IPS DF 6.9 (cell line): ENCODE measurements around the gene MDGA2.
"Not testable (repeated sequence)": the region's sequence is repeated elsewhere in the genome, so short reads cannot be mapped to it uniquely, and the experiment has no call there.

Experiments used
- DNase-seq: peaks from one replicate; pipeline ENCODE4 v3.0.0-alpha.2; 2013; ENCODE audit warnings: low read depth, low spot score
- H3K27ac ChIP-seq: one replicate; pipeline ENCODE4 v1.5.1; 2013; ENCODE audit warnings: low read length, control low read depth
- H3K27me3 ChIP-seq: 2 replicates; pipeline ENCODE4 v1.6.1; 2013; ENCODE audit warnings: mild to moderate bottlenecking, low read length; ENCODE audit not compliant: control insufficient read depth, insufficient read depth
- H3K36me3 ChIP-seq: 2 replicates; pipeline ENCODE4 v1.6.1; 2013; ENCODE audit warnings: low read length; ENCODE audit not compliant: control insufficient read depth, insufficient read depth
- H3K4me1 ChIP-seq: 2 replicates; pipeline ENCODE4 v1.6.1; 2013; ENCODE audit warnings: low read length; ENCODE audit not compliant: control insufficient read depth, insufficient read depth
- H3K4me3 ChIP-seq: 2 replicates; pipeline ENCODE4 v1.5.1; 2013; ENCODE audit warnings: mild to moderate bottlenecking, low read length
- H3K9me3 ChIP-seq: 2 replicates; pipeline ENCODE4 v1.6.1; 2013; ENCODE audit warnings: low read length, inconsistent platforms; ENCODE audit not compliant: control insufficient read depth, insufficient read depth
- WGBS: extraction: QIAGEN DNeasy Blood & Tissue Kit; methylation state at CpG from one replicate; pipeline ENCODE4 v1.1.7; 2013; ENCODE audit warnings: mixed read lengths, missing lambda C conversion rate; ENCODE audit not compliant: insufficient read length, insufficient coverage; 5-methylcytosine and 5-hydroxymethylcytosine counted together

Gene MDGA2

DNA sequence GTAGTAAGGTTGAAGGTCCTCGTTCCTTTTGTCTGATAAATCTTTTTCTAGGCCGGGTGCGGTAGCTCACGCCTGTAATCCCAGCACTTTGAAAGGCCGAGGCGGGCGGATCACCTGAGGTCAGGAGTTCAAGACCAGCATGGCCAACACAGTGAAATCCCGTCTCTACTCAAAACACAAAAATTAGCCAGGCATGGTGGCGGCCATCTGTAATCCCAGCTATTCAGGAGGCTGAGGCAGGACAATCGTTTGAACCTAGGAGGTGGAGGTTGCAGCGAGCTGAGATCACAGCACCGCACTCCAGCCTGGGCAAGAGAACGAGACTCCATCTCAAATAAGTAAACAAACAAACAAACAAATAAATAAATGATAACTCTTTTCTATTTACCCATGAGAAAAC is 51.3 kb downstream of the MDGA2 start:
- WGBS, result no CpG with 5 or more reads among the region's 13 CpGs
- H3K27ac ChIP-seq, result not testable (repeated sequence)

GRCh38 chr14:47619392-47619791 is 56.0 kb downstream of the MDGA2 start:
- WGBS, result no CpG with 5 or more reads among the region's 3 CpGs
- H3K4me3 ChIP-seq, result no peak overlapping the region
- DNase-seq, result no peak

More for the DNA sequence above, 51.3 kb downstream of the MDGA2 start:
- not testable (repeated sequence) for H3K4me3 ChIP-seq, DNase-seq, H3K36me3 ChIP-seq, H3K27me3 ChIP-seq, H3K4me1 ChIP-seq, H3K9me3 ChIP-seq

DNA sequence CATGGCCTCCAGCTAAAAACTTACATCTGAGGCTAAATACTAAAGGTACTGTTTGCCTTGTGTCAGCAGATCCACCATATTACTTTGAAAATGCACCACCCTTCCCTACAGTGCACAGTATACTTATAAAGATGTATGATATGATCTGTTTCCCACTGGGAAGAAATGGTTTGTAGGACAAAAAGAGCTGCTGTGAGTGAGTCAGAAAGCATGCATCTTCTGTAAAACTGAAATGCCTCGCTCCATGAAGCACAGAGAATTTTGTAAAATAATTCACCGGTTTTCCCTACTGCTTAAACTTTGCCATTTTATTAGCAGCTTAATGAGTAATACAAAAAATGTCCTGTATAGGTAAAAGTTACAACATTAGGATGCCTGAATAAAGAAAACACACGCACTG is 68.8 kb downstream of the MDGA2 start:
- no CpG with 5 or more reads among the region's 3 CpGs for WGBS

More at GRCh38 chr14:47619392-47619791, 56.0 kb downstream of the MDGA2 start:
- no peaks in the 10 kb centered on the region for H3K4me1 ChIP-seq
- H3K36me3 ChIP-seq, result no peaks in the 10 kb centered on the region
- no peak overlapping the region for H3K27ac ChIP-seq
- H3K9me3 ChIP-seq, result no peaks in the 10 kb centered on the region
- H3K27me3 ChIP-seq, result no peaks in the 10 kb centered on the region

GRCh38 chr14:47596860-47597259 is 78.5 kb downstream of the MDGA2 start:
- WGBS, result no CpG with 5 or more reads among the region's 2 CpGs

More for the DNA sequence above, 68.8 kb downstream of the MDGA2 start:
- Histone ChIP-seq H3K27ac (no peak overlapping the region), H3K4me1 (no peaks in the 10 kb centered on the region), H3K9me3 (no peaks in the 10 kb centered on the region), H3K36me3 (no peaks in the 10 kb centered on the region), H3K27me3 (no peaks in the 10 kb centered on the region), H3K4me3 (no peak overlapping the region)
- no peak for DNase-seq

DNA sequence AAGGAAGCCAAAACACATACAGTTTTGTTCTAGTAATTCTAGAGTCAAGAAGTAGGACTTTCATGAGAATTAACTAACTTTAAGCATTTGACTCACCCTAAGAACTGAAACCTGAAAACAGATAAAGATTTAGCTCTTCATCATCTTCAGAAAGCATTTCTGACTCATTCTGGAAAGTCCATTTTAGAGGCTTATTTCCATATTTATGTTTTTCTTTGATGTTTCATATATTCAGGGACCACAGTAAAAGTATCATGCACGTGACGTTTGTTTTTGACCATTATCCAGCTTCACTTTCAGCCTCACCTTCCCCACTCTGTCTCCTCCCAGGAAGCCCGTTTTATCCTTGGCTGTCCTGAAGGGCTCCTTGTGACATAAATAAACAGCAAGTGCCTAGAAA is 79.2 kb downstream of the MDGA2 start:
- no CpG with 5 or more reads among the region's 3 CpGs for WGBS
- H3K4me1 ChIP-seq, result no peaks in the 10 kb centered on the region
- no peaks in the 10 kb centered on the region for H3K27me3 ChIP-seq
- no peaks in the 10 kb centered on the region for H3K9me3 ChIP-seq
- H3K36me3 ChIP-seq, result no peaks in the 10 kb centered on the region
- H3K27ac ChIP-seq, result no peak overlapping the region
- no peak for DNase-seq
- no peak overlapping the region for H3K4me3 ChIP-seq

More at GRCh38 chr14:47596860-47597259, 78.5 kb downstream of the MDGA2 start:
- H3K9me3 ChIP-seq, result no peaks in the 10 kb centered on the region
- H3K27ac ChIP-seq, result no peak overlapping the region
- H3K36me3 ChIP-seq, result no peaks in the 10 kb centered on the region
- no peaks in the 10 kb centered on the region for H3K27me3 ChIP-seq
- no peak overlapping the region for H3K4me3 ChIP-seq
- H3K4me1 ChIP-seq, result no peaks in the 10 kb centered on the region
- DNase-seq, result no peak

DNA sequence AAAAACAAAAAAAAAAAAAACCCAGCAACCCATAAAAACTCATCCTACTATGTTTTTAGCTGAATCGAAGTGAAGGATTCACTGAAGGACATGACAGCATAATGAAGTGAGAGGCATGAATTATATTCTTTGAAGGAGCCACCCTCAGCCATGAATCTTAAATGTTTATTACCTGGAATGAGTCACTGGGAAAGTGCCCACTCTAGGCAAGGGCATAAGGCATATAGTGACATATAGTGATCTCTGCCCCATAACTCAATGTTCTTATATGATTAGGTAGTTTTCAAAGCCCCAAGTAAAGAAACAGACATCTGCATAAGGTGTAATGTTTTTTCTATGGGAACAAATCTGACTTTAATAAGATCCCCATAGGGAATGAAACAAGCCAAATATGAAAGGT is 79.9 kb downstream of the MDGA2 start:
- Histone ChIP-seq H3K9me3 (no peaks in the 10 kb centered on the region), H3K27ac (no peak overlapping the region), H3K36me3 (no peaks in the 10 kb centered on the region), H3K4me3 (no peak overlapping the region), H3K27me3 (no peaks in the 10 kb centered on the region), H3K4me1 (no peaks in the 10 kb centered on the region)
- WGBS, result no CpG with 5 or more reads among the region's 1 CpG
- no peak for DNase-seq

DNA sequence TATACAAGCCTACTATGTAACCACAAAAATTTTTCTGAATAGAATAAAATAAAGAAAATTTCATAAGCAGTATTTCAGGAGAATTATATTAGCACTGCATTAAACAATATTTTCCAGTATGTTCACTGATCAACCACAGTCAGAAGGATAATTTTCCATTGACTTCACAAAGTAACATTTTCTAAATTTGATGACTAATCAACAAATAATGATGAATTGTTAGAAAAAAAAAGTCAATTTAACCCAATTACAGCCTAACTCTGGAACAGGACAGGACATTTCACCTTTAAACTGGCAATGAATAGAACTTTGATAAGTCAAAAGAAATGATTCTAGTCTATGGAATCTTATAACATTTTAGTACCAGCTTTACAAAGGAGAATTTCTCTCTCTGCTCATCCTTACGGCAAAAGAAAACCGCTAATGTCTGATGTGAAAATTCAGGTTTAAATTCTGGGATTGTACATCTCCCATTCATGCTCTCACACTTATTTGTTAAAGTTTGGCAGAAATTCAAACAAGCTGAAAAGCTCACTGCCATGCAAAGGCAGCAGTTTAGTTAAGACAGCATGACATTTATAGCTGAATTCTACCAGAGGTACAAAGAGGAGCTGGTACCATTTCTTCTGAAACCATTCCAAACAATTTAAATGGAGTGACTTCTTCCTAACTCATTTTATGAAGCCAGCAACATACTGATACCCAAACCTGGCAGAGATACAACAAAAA is 84.5 kb downstream of the MDGA2 start:
- Histone ChIP-seq H3K27ac (no peak overlapping the region), H3K27me3 (no peaks in the 10 kb centered on the region), H3K36me3 (no peaks in the 10 kb centered on the region), H3K9me3 (no peaks in the 10 kb centered on the region), H3K4me3 (no peak overlapping the region), H3K4me1 (no peaks in the 10 kb centered on the region)
- no peak for DNase-seq
- no CpG with 5 or more reads among the region's 2 CpGs for WGBS

- no peaks in the 10 kb centered on the region for H3K4me1 ChIP-seq
- no peaks in the 10 kb centered on the region for H3K36me3 ChIP-seq
- 100% methylated on average over 1 of the region's 7 CpGs for WGBS
- no peak overlapping the region for H3K4me3 ChIP-seq
- H3K9me3 ChIP-seq, result no peaks in the 10 kb centered on the region
- DNase-seq, result no peak
- H3K27me3 ChIP-seq, result no peaks in the 10 kb centered on the region
- no peak overlapping the region for H3K27ac ChIP-seq
These were observed 90.0 kb downstream of the MDGA2 start for GRCh38 chr14:47585447-47585846.

GRCh38 chr14:47567273-47567672 is 108.1 kb downstream of the MDGA2 start:
- H3K36me3 ChIP-seq, result no peaks in the 10 kb centered on the region
- H3K4me3 ChIP-seq, result no peak overlapping the region
- no peak overlapping the region for H3K27ac ChIP-seq
- H3K9me3 ChIP-seq, result no peaks in the 10 kb centered on the region
- H3K27me3 ChIP-seq, result no peaks in the 10 kb centered on the region
- no peaks in the 10 kb centered on the region for H3K4me1 ChIP-seq
- no peak for DNase-seq

DNA sequence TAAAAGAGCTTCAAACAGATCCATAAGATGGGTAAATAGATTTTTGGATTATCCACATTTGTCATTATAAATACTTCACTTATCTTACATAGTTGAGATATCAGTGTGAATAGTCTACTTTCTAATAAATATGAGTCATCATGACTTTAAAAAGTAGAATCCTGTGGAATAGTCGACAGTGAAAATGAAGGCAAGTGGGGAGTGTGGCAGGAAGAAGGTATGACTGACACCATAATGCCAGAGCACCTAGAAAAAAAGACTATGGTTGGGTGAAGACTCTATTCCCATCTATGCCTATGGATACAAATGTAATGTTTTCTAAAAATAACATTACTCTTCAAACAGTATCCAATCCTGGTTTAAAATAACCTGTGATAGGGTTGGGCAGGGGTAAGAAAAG is 117.5 kb downstream of the MDGA2 start:
- no peak for DNase-seq
- Histone ChIP-seq H3K36me3 (no peaks in the 10 kb centered on the region), H3K4me1 (no peaks in the 10 kb centered on the region), H3K4me3 (no peak overlapping the region), H3K9me3 (no peaks in the 10 kb centered on the region), H3K27ac (no peak overlapping the region), H3K27me3 (no peaks in the 10 kb centered on the region)
- WGBS, result no CpG with 5 or more reads among the region's 1 CpG

DNA sequence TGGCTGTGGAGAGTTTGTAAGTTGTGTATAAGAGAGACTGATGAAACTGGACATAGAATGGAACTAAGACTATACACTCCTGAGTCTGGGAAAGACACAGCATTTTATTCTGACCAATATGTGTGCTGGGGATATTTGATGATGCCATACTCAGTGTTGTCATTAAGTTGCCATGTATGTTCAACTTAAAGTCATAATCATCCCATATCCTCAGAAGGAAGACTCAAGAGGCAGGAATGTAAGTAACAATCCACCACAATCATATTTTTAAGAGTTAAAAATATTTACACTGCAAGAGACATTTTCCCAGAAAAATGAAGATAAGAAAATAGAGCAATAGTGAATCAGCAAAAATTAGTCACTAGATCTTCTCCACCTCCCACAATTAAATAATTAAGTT is 120.1 kb downstream of the MDGA2 start:
- no peak overlapping the region for H3K4me3 ChIP-seq
- H3K36me3 ChIP-seq, result no peaks in the 10 kb centered on the region
- H3K4me1 ChIP-seq, result no peaks in the 10 kb centered on the region
- H3K27me3 ChIP-seq, result no peaks in the 10 kb centered on the region
- DNase-seq, result no peak
- no peak overlapping the region for H3K27ac ChIP-seq
- no peaks in the 10 kb centered on the region for H3K9me3 ChIP-seq
